Measurements from ENCODE around the gene DNAAF8.
A peak's percentile ranks its signal among the peaks of the same experiment; 100 is the strongest.

DNAAF8 gene

DNA sequence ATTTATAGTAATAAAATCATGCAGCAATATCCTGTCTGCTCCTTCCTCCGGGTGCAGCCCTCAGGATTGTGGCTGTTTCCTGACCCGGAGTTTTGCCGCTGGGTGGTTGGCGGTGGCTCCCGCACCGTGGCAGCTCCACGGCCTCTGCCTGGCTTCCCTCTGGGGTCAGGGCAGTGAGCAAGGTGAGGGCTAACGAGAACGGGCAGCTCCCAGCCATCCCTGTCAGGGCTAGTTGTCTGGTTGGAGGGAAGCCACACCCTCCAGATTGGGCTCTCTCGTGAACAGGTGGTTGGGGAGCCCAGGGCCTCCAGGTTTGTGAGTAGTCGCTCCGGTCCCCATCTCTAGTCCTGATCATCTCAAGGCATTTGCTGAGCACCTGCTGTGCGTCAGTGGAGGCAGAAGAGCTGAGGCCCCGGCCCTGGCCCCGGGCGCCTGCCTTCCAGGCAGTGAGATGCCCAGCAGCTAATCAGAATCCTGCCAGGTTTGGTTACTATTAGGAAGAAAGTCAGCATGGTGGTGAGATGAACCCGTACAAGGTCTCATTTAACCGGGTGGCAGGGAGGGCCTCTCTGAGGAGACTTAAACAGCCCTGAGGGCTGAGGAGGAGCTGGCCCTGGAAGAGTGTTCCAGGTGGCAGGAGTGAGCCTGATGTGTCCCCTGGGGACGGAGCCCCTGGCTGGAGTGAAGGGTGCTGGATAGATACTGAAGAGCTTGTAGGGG lies 43.2 kb upstream of the DNAAF8 start:
- Histone ChIP-seq H3K4me3 (ENCODE audit: low read depth, low read length) (no peak overlapping the region), H3K27ac (no peak overlapping the region), H3K27me3 (replicated peaks) (no peaks in the 10 kb centered on the region), H3K36me3 (replicated peaks) (peaks cover 30% of the 10 kb centered on the region)
- TF ChIP-seq, protein P1, sequence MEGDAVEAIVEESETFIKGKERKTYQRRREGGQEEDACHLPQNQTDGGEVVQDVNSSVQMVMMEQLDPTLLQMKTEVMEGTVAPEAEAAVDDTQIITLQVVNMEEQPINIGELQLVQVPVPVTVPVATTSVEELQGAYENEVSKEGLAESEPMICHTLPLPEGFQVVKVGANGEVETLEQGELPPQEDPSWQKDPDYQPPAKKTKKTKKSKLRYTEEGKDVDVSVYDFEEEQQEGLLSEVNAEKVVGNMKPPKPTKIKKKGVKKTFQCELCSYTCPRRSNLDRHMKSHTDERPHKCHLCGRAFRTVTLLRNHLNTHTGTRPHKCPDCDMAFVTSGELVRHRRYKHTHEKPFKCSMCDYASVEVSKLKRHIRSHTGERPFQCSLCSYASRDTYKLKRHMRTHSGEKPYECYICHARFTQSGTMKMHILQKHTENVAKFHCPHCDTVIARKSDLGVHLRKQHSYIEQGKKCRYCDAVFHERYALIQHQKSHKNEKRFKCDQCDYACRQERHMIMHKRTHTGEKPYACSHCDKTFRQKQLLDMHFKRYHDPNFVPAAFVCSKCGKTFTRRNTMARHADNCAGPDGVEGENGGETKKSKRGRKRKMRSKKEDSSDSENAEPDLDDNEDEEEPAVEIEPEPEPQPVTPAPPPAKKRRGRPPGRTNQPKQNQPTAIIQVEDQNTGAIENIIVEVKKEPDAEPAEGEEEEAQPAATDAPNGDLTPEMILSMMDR (IDR thresholded peaks at IDR 0.05; ENCODE audit: low read depth, low read length, missing control alignments), result no peak
- in situ Hi-C loops (cut with HindIII; ENCODE audit: low pct_ligation_motif_present, low sequenced_read_pairs), result no loop called here
- no peak for DNase-seq

DNA sequence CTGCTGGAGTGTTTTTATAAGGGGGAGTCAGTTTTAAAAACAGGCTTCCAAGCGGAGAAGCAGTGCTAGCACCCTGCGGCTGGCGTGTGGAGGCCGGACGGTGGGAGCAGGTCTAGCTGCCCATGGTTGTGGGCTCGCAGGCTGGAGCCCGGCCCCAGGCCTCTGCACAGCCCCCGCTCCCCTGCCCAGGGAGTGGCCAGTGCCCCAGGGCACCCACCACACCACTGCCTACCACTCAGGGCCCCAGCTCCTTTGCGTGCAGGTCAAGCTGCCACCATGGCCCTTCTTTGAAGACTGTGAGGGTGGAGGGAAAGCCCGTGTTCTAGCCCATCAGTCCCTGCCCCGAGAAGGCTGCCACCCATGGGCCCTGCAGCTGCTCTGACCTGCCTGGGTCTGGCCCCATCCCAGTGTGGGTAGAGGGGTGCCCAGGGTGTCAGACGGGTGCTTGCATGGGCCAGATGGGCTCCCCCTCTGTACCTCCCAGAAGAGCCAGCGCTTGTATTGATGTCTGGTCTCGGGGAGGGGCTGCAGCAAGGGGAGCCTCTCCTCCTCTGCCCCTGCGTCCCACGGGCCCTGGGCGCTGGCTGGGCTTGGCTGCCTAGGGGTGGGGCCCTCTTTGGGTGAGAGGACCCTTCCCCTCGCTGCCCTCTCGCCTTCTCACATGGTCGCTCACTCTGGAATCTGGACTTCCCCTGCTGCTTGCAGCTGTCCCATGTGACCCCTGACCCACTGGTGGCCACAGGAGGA lies 42.5 kb upstream of the DNAAF8 start:
- Histone ChIP-seq H3K27ac (no peak overlapping the region), H3K36me3 (replicated peaks) (peaks cover 36% of the 10 kb centered on the region), H3K4me3 (ENCODE audit: low read depth, low read length) (no peak overlapping the region), H3K27me3 (replicated peaks) (no peaks in the 10 kb centered on the region)
- TF ChIP-seq, protein P1 (IDR thresholded peaks at IDR 0.05; ENCODE audit: low read depth, low read length, missing control alignments), result no peak
- in situ Hi-C loops (cut with HindIII; ENCODE audit: low pct_ligation_motif_present, low sequenced_read_pairs), result no loop called here
- DNase-seq, result no peak

DNA sequence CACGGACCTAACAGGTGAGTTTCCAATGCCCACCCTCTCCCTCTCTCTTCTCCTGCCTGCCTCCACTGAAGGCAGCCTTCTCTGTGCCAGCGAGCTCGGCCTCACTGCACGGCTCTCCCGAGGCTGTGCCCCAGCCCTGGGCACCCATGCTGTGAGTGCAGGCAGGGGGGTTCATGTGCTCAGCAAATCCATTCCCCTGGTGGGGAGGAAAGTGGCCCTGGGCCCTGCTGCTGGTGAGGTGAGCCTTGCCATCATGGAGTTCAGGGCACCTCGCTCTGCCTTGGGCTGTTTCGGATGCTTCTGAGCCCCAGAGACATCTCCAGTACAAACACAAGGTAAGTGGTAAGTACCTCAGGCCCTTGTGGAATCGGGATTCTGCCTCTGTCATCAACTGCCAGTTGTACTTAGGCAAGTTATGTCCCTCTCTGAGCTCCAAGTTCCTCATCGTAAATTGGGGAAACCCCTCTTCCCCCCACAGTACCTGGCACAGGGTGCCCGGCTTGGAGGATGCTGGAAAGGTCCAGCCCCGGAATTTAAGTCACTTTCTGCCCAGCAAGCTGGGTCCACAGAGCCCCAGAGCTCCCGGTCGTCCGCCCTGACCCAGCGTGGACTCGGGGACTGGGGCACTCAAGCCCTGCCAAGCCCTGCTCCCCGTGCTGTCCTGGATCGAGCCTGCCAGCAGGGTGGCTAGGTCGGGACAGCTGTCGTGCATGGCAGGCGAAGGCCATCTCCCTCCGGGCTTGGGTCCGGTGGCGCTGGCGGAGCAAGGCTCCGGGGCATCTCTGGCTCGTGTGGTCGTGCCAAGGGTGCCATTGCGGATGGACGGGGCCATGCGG lies 41.7 kb upstream of the DNAAF8 start:
- Histone ChIP-seq H3K4me3 (ENCODE audit: low read depth, low read length) (peak overlapping the region; percentile 64), H3K27me3 (replicated peaks) (no peaks in the 10 kb centered on the region), H3K36me3 (replicated peaks) (peaks cover 35% of the 10 kb centered on the region), H3K27ac (no peak overlapping the region)
- in situ Hi-C loops (cut with HindIII; ENCODE audit: low pct_ligation_motif_present, low sequenced_read_pairs), result no loop called here
- TF ChIP-seq, protein P1 (IDR thresholded peaks at IDR 0.05; ENCODE audit: low read depth, low read length, missing control alignments), result no peak
- no peak for DNase-seq

DNA sequence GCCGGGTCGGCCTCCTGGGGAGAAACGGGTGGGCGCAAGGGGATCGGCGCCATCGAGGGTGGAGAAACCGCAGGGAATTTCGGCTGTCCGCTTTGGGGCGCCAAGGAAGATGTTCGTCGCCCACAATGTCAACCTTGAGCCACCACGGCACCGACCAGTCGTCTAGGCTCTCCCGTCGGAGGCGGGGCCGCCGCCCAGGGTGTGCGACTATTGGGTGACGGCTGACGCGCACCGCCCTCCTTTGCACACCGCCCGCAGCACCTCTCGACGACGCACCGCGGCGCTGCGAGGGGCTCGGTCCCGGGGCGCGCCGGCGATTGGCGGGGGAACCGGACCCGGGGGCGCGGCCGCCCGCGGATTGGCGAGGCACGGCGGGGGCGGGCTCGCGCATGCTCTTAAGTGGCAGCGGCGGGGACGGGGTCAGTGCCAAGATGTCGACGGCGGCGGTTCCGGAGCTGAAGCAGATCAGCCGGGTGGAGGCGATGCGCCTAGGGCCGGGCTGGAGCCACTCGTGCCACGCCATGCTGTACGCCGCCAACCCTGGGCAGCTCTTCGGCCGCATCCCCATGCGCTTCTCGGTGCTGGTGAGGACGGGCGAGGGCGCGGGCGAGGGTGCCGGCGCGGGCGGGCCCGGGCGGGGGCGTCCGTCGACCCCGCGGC lies 40.9 kb upstream of the DNAAF8 start, which contains the start of gene NUDT16L1:
Gene NUDT16L1, plus strand, starts transcription at position 267 of the 660 bp plus-strand sequence. Its CDS starts 165 bp downstream, at position 432.
- H3K4me3 ChIP-seq (ENCODE audit: low read depth, low read length), result peak within 1 kb of the TSS; percentile 92
- in situ Hi-C loops (cut with HindIII; ENCODE audit: low pct_ligation_motif_present, low sequenced_read_pairs), result no loop called here
- TF ChIP-seq, protein P1 (IDR thresholded peaks at IDR 0.05; ENCODE audit: low read depth, low read length, missing control alignments), result no peak
- H3K27ac ChIP-seq, result peak within 1 kb of the TSS; percentile 56
- H3K36me3 ChIP-seq (replicated peaks), result peaks cover 31% of the 10 kb centered on the region
- peak; percentile 89 for DNase-seq
- no peaks in the 10 kb centered on the region for H3K27me3 ChIP-seq (replicated peaks)

DNA sequence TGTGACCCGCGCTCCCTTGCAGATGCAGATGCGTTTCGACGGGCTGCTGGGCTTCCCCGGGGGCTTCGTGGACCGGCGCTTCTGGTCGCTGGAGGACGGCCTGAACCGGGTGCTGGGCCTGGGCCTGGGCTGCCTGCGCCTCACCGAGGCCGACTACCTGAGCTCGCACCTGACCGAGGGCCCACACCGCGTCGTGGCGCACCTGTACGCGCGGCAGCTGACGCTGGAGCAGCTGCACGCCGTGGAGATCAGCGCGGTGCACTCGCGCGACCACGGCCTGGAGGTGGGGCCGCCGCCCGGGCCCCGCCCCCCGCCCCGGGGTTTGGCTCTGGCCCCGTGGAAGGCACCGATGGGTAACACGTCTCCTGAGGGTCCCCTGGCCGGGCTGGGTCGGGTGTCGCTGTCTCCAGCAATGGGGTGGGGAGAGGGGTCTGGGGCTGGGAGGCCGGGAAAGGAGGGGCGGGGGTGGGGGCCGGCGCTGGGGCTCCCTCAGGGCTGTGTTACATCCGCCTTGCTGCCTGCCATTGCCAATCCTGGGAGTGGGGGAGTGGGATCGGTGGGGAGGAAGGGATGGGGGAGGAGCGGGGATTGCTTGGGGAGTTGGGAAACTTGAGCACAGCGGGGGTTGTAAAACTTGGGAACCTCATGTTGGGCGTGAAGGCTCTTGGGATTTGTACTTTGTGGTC lies 40.2 kb upstream of the DNAAF8 start:
- H3K27ac ChIP-seq, result peak overlapping the region; percentile 56
- TF ChIP-seq, protein P1 (IDR thresholded peaks at IDR 0.05; ENCODE audit: low read depth, low read length, missing control alignments), result no peak
- H3K27me3 ChIP-seq (replicated peaks), result no peaks in the 10 kb centered on the region
- DNase-seq, result peak; percentile 18
- H3K36me3 ChIP-seq (replicated peaks), result peaks cover 33% of the 10 kb centered on the region
- peak overlapping the region; percentile 92 for H3K4me3 ChIP-seq (ENCODE audit: low read depth, low read length)
- in situ Hi-C loops (cut with HindIII; ENCODE audit: low pct_ligation_motif_present, low sequenced_read_pairs), result no loop called here

Data from brain microvascular endothelial cell (primary cell).